ENCODE measurements around the gene AKAP5. TPM values are rescaled to one million over a fixed set of nuclear protein-coding genes. Genes with fewer than 3 reads are reported as not detected.

The AKAP5 gene
- total RNA-seq, 2 experiments from 2014 or later, result 1.2 to 1.4 TPM

- Mint-ChIP-seq H3K27me3 (no peaks in the 10 kb centered on the region), H3K36me3 (peaks cover 22% of the 10 kb centered on the region), H3K9me3 (no peaks in the 10 kb centered on the region), H3K27ac (no peak overlapping the region), H3K4me3 (no peak overlapping the region), H3K4me1 (peaks cover 16% of the 10 kb centered on the region)
- DNase-seq, result no peak
These were observed 57.5 kb downstream of the AKAP5 start for GRCh38 chr14:64522591-64523355.

Other genes starting within 250 kb of the AKAP5 start
- gene ESR2, start 171.1 kb upstream of the AKAP5 start, total RNA-seq, result under 1 TPM; 0.95 to 0.96 TPM
- gene MTHFD1, start 77.1 kb upstream of the AKAP5 start, total RNA-seq, result 100 to 1,000 TPM; 266 to 269 TPM
- 10 to 100 TPM; 24.0 to 26.0 TPM for gene ZBTB25, start 38.3 kb downstream of the AKAP5 start, total RNA-seq
- gene ZBTB1, start 39.3 kb downstream of the AKAP5 start, total RNA-seq, result 10 to 100 TPM; 43.3 to 43.9 TPM
- 1 to 10 TPM; 1.9 to 2.0 TPM for gene HSPA2, start 75.2 kb downstream of the AKAP5 start, total RNA-seq
- gene PPP1R36, start 84.5 kb downstream of the AKAP5 start, total RNA-seq, result under 1 TPM; 0.18 to 0.25 TPM
- gene PLEKHG3, start 238.9 kb downstream of the AKAP5 start, total RNA-seq, result under 1 TPM in 1 of 2 experiments, not detected in 1; 0.12 TPM